Endodermal cell (in vitro differentiated cells): ENCODE results near the gene MBNL2. TPM values are rescaled to one million over a fixed set of nuclear protein-coding genes. Genes with fewer than 3 reads are reported as not detected.

Experiments used
- DNase-seq: peaks from one replicate; pipeline ENCODE4 v3.0.0-alpha.2; 2017
- H3K27ac ChIP-seq: 2 replicates; pipeline ENCODE4 v1.5.1; 2013; ENCODE audit warnings: mild to moderate bottlenecking, low read depth, low read length, moderate library complexity
- H3K27me3 ChIP-seq: 2 replicates; pipeline ENCODE4 v1.6.1; 2013; ENCODE audit warnings: mild to moderate bottlenecking, low read length, moderate library complexity; ENCODE audit not compliant: insufficient read depth, control insufficient read depth, poor library complexity, severe bottlenecking
- H3K36me3 ChIP-seq: 2 replicates; pipeline ENCODE4 v1.7.0; 2013; ENCODE audit warnings: mild to moderate bottlenecking, low read length, moderate library complexity; ENCODE audit not compliant: control insufficient read depth, insufficient read depth
- H3K4me1 ChIP-seq: one replicate; pipeline ENCODE4 v1.7.0; 2013; ENCODE audit warnings: low read length; ENCODE audit not compliant: control insufficient read depth, insufficient read depth
- H3K4me3 ChIP-seq: 2 replicates; pipeline ENCODE4 v1.5.1; 2013; ENCODE audit warnings: mild to moderate bottlenecking, low read length, moderate library complexity
- H3K9ac ChIP-seq: 2 replicates; pipeline ENCODE4 v1.6.1; 2013; ENCODE audit warnings: mild to moderate bottlenecking, low read length, moderate library complexity; ENCODE audit not compliant: poor library complexity, severe bottlenecking; ENCODE audit errors: extremely low read depth
- H3K9me3 ChIP-seq: 2 replicates; pipeline ENCODE4 v1.6.1; 2013; ENCODE audit warnings: mild to moderate bottlenecking, low read length, moderate library complexity; ENCODE audit not compliant: control insufficient read depth
- H3K27ac Mint-ChIP-seq: 2 replicates; pipeline ENCODE4 v1.8.0; 2020; ENCODE audit warnings: mixed read lengths
- H3K27me3 Mint-ChIP-seq: 2 replicates; pipeline ENCODE4 v1.8.0; 2021; ENCODE audit warnings: mild to moderate bottlenecking, mixed read lengths; ENCODE audit not compliant: insufficient read depth
- H3K36me3 Mint-ChIP-seq: 2 replicates; pipeline ENCODE4 v1.8.0; 2020; ENCODE audit warnings: low read depth, mixed read lengths
- H3K4me1 Mint-ChIP-seq: 2 replicates; pipeline ENCODE4 v1.8.0; 2020; ENCODE audit warnings: mixed read lengths
- H3K4me3 Mint-ChIP-seq: 2 replicates; pipeline ENCODE4 v1.8.0; 2020; ENCODE audit warnings: mild to moderate bottlenecking, moderate library complexity, mixed read lengths
- H3K9me3 Mint-ChIP-seq: 2 replicates; pipeline ENCODE4 v1.8.0; 2020; ENCODE audit warnings: mild to moderate bottlenecking, mixed read lengths
- WGBS, 2 experiments: methylation state at CpG; one replicate each; pipeline versions ENCODE4 v1.1.5 to v1.1.7; 2013; ENCODE audit warnings: missing lambda C conversion rate in 2 of 2, mixed read lengths in 1 of 2; ENCODE audit not compliant: insufficient coverage in 1 of 2, insufficient read length in 1 of 2; 5-methylcytosine and 5-hydroxymethylcytosine counted together
- total RNA-seq, 2 donors: library from RNA; stranded (reverse); fragmentation: NEBNext Ultra II Directional in 1 of 2; extraction: Animal tissue kit (Norgen Biotek cat#: 25700) in 1 of 2; gene quantifications; 2 replicates in 1 of 2; 3 replicates in 1 of 2; pipeline ENCODE4 v1.2.1, GENCODE V29; 2021
- TF ChIP-seq, protein P1 (sequence below): fragments of 200-600 bp; sonication (generic); conservative IDR thresholded peaks from 2 replicates; pipeline ENCODE4 v1.5.0; 2021; ENCODE audit warnings: antibody characterized with exemption, mild to moderate bottlenecking

MBNL2 gene
- total RNA-seq, 2 donors from 2014 or later, result 1.7 to 3.3 TPM

DNA sequence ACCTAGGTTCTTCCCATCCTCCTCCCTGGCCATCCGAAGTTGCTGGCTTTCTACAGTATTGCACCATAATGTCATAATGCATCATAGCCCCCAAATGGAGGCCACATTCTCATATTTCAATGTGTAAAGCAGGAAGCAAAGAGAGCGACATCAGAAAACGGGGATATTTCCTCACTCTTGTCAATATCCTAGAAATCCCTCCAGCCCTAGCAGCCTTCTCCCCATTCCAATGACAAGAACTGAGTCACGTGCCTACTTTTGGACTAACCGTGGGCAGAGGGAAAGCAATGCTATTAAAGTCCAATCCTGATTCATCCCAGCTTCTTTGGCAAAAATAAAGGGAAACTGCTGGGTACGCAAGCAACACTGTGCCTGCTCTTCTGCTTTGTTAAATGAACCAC, 207.5 kb downstream of the MBNL2 start:
- Histone ChIP-seq H3K4me3 (no peak overlapping the region), H3K9me3 (peaks cover 6% of the 10 kb centered on the region), H3K27me3 (no peaks in the 10 kb centered on the region), H3K36me3 (no peaks in the 10 kb centered on the region), H3K9ac (no peak overlapping the region), H3K27ac (no peak overlapping the region), H3K4me1 (no peaks in the 10 kb centered on the region)
- 67 to 82% methylated on average over 5 to 6 of the region's 6 CpGs for WGBS, 2 experiments
- no peak overlapping the region for H3K4me3 Mint-ChIP-seq
- no peak for DNase-seq
- H3K9me3 Mint-ChIP-seq, result no peaks in the 10 kb centered on the region
- peaks cover 10% of the 10 kb centered on the region for H3K4me1 Mint-ChIP-seq
- no peaks in the 10 kb centered on the region for H3K27me3 Mint-ChIP-seq
- H3K27ac Mint-ChIP-seq, result no peak overlapping the region
- H3K36me3 Mint-ChIP-seq, result no peaks in the 10 kb centered on the region
- TF ChIP-seq, protein P1, sequence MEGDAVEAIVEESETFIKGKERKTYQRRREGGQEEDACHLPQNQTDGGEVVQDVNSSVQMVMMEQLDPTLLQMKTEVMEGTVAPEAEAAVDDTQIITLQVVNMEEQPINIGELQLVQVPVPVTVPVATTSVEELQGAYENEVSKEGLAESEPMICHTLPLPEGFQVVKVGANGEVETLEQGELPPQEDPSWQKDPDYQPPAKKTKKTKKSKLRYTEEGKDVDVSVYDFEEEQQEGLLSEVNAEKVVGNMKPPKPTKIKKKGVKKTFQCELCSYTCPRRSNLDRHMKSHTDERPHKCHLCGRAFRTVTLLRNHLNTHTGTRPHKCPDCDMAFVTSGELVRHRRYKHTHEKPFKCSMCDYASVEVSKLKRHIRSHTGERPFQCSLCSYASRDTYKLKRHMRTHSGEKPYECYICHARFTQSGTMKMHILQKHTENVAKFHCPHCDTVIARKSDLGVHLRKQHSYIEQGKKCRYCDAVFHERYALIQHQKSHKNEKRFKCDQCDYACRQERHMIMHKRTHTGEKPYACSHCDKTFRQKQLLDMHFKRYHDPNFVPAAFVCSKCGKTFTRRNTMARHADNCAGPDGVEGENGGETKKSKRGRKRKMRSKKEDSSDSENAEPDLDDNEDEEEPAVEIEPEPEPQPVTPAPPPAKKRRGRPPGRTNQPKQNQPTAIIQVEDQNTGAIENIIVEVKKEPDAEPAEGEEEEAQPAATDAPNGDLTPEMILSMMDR, result no peak

DNA sequence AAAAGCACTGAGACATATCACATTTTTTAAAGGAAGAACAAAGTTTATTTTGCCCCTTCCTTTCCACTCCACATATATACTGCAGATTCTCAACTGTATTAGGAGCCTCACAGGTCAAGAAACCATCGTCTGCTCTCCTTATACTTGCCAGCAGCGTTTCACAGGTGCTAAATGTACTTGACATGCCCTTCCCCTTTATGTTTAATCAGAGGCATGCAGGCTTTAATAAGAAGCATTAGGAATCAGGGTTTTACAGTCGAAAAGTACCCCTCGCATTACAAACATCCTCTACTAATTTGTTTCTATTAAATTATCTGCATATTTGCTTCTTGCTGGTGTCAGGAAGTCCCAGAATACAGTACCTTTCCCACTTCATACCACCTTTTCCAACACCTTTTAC, 208.2 kb downstream of the MBNL2 start:
- no peak overlapping the region for H3K27ac Mint-ChIP-seq
- Histone ChIP-seq H3K9ac (no peak overlapping the region), H3K4me3 (no peak overlapping the region), H3K27me3 (no peaks in the 10 kb centered on the region), H3K27ac (no peak overlapping the region), H3K4me1 (no peaks in the 10 kb centered on the region), H3K36me3 (no peaks in the 10 kb centered on the region), H3K9me3 (peaks cover 6% of the 10 kb centered on the region)
- H3K27me3 Mint-ChIP-seq, result no peaks in the 10 kb centered on the region
- no peaks in the 10 kb centered on the region for H3K36me3 Mint-ChIP-seq
- peaks cover 10% of the 10 kb centered on the region for H3K4me1 Mint-ChIP-seq
- DNase-seq, result no peak
- H3K9me3 Mint-ChIP-seq, result no peaks in the 10 kb centered on the region
- no peak overlapping the region for H3K4me3 Mint-ChIP-seq
- WGBS, 2 experiments, result 91 to 97% methylated on average over 3 to 4 of the region's 4 CpGs
- TF ChIP-seq, protein P1, result no peak

DNA sequence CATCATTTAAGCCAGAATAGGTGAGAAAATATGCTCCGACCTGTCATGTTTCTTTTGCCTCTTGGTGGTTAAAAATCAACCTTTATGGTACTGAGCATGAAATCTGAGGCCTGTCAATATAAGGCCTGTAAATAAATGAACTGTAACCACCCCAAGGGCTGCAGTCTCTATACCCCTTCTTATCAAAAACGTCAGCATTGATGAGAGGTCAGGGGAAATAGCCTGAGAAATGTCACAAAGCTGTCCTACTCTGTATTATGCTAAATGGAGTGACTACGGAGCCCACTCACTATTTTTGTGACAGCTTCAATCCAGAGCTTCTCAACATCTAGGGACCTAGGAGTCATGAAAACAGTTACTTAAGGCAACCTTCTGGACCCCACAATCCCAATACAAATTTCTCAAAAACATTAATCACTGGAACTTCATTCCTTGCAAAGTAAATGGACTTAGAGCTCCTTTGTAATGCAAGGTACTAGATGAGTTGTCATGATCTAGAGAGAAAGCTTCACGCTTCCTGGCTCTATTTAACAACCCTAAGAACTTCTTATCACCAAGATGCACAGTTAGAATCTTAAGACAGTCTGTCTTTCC, 209.1 kb downstream of the MBNL2 start:
- TF ChIP-seq, protein P1, result no peak
- Mint-ChIP-seq H3K4me3 (no peak overlapping the region), H3K9me3 (no peaks in the 10 kb centered on the region), H3K36me3 (peaks cover 3% of the 10 kb centered on the region), H3K27ac (no peak overlapping the region), H3K27me3 (no peaks in the 10 kb centered on the region), H3K4me1 (peaks cover 13% of the 10 kb centered on the region)
- Histone ChIP-seq H3K27ac (no peak overlapping the region), H3K36me3 (peaks cover 5% of the 10 kb centered on the region), H3K27me3 (no peaks in the 10 kb centered on the region), H3K9ac (no peak overlapping the region), H3K9me3 (no peaks in the 10 kb centered on the region), H3K4me1 (no peaks in the 10 kb centered on the region), H3K4me3 (no peak overlapping the region)
- DNase-seq, result no peak
- WGBS, 2 experiments, result 75 to 91% methylated on average over 4 of the region's 4 CpGs
